GM18868 (cell line): ENCODE results near the gene SPHK1.

ENCODE experiments used
- ATAC-seq: cut with Tn5 transposase; IDR thresholded peaks from one replicate; pipeline ENCODE4 v1.9.1; 2021; ENCODE audit warnings: mild to moderate bottlenecking, moderate library complexity; ENCODE audit not compliant: unreplicated experiment

Gene SPHK1

GRCh38 chr17:76360461-76360860 lies 23.9 kb upstream of the SPHK1 start:
- no peak for ATAC-seq

- no peak for ATAC-seq
Measured at GRCh38 chr17:76363107-76363842, 21.1 kb upstream of the SPHK1 start.

- ATAC-seq: no peak
Measured at GRCh38 chr17:76365256-76365903, 19.0 kb upstream of the SPHK1 start.

GRCh38 chr17:76366247-76366646 lies 18.2 kb upstream of the SPHK1 start:
- no peak for ATAC-seq

- no peak for ATAC-seq
Measured at GRCh38 chr17:76367642-76368041, 16.8 kb upstream of the SPHK1 start.

- no peak for ATAC-seq
Measured at GRCh38 chr17:76368545-76368944, 15.9 kb upstream of the SPHK1 start.

- ATAC-seq: no peak
Measured at GRCh38 chr17:76369379-76369778, 15.0 kb upstream of the SPHK1 start.

- no peak for ATAC-seq
Measured at GRCh38 chr17:76369804-76370203, 14.6 kb upstream of the SPHK1 start.

- ATAC-seq: no peak
Measured at GRCh38 chr17:76370261-76370993, 14.0 kb upstream of the SPHK1 start.

- ATAC-seq: no peak
Measured at GRCh38 chr17:76371656-76372628, 12.5 kb upstream of the SPHK1 start.

- no peak for ATAC-seq
Measured at GRCh38 chr17:76376318-76377133, 7.9 kb upstream of the SPHK1 start.

GRCh38 chr17:76378548-76379274 lies 5.7 kb upstream of the SPHK1 start:
- no peak for ATAC-seq

- ATAC-seq: no peak
Measured at GRCh38 chr17:76379275-76379641, 5.2 kb upstream of the SPHK1 start.

- no peak for ATAC-seq
Measured at GRCh38 chr17:76379646-76380376, 4.6 kb upstream of the SPHK1 start.

GRCh38 chr17:76381633-76382350 lies 2.6 kb upstream of the SPHK1 start:
- ATAC-seq: no peak

- no peak for ATAC-seq
Measured at GRCh38 chr17:76382351-76382802, 2.0 kb upstream of the SPHK1 start.

GRCh38 chr17:76382803-76383545 lies 1.4 kb upstream of the SPHK1 start:
- ATAC-seq: no peak
